HG03460 (cell line): ENCODE data around the gene CCDC89.
A peak's percentile ranks its signal among the peaks of the same experiment; 100 is the strongest.
"Not testable (repeated sequence)": the region's sequence is repeated elsewhere in the genome, so short reads cannot be mapped to it uniquely, and the experiment has no call there.

Experiments
- ATAC-seq: cut with Tn5 transposase; IDR thresholded peaks from one replicate; pipeline ENCODE4 v1.9.1; 2021; ENCODE audit not compliant: unreplicated experiment

Gene CCDC89

GRCh38 chr11:85694385-85694980 lies 8.5 kb upstream of the CCDC89 start:
- ATAC-seq, result no peak

GRCh38 chr11:85685125-85685819 lies 723 bp downstream of the CCDC89 start:
- no peak for ATAC-seq

- peak; percentile 83 for ATAC-seq
Observed at GRCh38 chr11:85682330-85683305, 3.4 kb downstream of the CCDC89 start.

DNA sequence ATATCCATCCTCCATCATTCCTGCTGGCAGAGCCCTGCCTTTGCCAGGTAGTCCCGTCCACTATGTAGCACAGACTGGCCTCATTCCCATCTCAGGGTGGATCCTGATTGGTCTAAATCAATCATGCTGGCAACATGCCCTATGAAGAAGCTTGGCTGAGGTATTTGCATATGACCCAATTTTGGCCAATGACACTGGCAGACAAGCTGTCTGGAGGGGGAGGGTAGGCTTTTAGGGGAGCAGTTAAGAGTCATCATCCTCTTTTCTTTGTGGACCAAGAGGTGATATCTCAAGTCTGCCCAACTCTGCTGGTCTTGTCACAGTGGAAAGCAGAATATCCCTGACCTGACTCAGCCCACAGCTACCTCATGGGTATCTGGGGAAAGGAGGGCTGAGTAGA lies 5.1 kb downstream of the CCDC89 start:
- no peak for ATAC-seq

DNA sequence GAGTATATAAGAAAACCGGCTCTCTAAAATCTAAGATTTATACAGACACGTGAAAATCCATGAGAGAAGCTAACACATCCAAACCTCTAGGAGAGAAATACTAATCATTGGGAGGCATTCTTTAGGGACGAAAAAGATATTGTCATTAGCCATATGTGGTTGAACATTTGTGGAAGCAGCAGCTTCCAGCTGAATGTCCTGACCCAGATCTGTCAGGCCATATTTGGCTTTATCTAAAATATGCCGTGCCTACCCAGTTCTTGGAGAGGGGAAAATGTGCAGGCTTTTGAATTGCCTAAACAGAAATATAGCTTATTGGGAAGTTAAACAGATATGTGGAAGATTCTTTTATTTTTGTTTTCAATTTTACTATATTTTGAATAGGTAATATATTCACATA lies 6.4 kb downstream of the CCDC89 start:
- ATAC-seq, result no peak

- ATAC-seq, result no peak
Observed at GRCh38 chr11:85673393-85673792, 12.6 kb downstream of the CCDC89 start.

GRCh38 chr11:85672105-85672902 lies 13.7 kb downstream of the CCDC89 start:
- ATAC-seq, result no peak

GRCh38 chr11:85670949-85671663 lies 14.9 kb downstream of the CCDC89 start:
- not testable (repeated sequence) for ATAC-seq

DNA sequence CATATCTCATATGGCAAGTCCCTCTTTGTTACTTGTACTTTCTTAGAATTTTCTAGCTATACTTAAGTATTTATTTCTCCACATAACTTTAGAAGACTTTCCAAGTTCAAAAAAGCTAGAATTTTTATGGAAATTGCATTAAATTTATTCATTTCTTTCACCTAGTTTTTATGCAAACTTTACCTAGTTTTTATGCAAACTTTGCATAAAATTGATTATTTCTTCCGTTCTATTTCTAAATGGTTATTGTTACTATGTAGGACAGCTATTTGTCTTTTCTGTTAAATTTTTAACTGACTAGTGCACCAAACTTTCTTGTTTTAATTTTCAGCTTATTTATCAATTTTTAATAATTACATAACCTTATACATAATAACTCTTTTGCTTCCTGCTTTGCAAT lies 17.8 kb downstream of the CCDC89 start:
- no peak for ATAC-seq

DNA sequence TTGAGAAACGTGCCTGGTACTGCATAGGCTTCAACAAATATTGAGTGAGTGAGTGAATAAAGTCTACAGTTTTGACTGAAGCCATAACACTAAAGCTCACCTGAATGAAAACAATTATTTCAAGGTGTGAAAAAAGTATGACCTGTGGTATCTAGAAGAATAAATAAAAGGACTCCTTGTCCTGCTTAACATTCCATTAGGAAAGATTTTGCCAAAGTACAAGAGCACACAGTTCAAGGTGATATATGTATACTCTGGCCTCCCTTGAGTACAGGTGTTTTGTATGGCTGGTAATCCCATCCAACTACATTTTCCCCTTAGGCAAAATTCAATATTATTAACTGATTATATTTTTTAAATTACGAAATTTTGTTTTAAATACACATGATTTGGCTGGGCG lies 19.3 kb downstream of the CCDC89 start:
- ATAC-seq, result no peak

- ATAC-seq, result no peak
Observed at GRCh38 chr11:85665733-85666132, 20.3 kb downstream of the CCDC89 start.

DNA sequence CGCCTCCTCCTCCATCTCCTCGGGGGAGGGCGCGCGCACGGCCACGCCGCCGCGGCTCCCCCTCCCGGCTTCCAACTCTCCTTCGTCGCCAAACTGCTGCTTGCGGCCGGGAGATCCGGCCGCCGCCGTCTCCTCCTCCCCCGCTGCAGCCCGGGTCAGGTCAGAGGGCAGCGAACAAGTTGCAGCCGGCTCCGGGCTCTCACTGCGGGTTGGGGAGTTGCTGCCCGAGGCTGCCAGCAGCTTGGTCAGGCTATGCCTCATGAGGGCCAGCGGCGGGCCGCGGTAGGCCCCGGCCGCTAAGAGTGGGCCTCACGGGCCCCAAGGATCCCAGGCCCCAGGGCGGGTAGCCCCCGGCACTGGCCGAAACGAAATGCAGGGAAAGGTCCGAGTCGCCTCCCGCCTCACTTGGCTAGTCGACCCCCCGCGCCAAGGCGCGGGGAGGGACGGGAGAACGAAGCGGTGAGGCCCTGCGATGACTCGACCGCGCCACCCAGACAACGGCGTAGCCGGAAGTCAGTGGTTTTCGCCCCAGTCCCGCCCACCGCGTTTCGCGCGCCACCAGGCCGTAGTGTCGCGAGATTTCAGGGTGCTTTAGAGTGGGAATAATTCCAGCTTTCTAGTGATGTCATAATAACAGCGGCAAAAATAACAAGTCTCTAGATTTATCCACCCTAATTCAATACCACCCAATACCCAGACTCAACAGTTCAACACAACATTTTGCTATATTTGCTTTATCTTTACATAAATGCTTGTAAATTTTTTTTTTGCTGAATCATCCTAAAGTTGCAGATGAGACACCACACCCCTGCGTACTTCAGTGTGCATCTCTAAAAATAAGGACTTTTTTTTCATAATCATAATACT lies 21.1 kb downstream of the CCDC89 start, which contains the start of gene CREBZF:
Gene CREBZF (minus strand): TSS at position 515 of the 867 bp plus-strand sequence. CDS start 254 bp downstream, at position 261.
- ATAC-seq, result peak; percentile 86

- ATAC-seq, result peak; percentile 72
Observed at GRCh38 chr11:85663753-85664614, 22.0 kb downstream of the CCDC89 start.

- no peak for ATAC-seq
Observed at GRCh38 chr11:85663080-85663752, 22.8 kb downstream of the CCDC89 start.

DNA sequence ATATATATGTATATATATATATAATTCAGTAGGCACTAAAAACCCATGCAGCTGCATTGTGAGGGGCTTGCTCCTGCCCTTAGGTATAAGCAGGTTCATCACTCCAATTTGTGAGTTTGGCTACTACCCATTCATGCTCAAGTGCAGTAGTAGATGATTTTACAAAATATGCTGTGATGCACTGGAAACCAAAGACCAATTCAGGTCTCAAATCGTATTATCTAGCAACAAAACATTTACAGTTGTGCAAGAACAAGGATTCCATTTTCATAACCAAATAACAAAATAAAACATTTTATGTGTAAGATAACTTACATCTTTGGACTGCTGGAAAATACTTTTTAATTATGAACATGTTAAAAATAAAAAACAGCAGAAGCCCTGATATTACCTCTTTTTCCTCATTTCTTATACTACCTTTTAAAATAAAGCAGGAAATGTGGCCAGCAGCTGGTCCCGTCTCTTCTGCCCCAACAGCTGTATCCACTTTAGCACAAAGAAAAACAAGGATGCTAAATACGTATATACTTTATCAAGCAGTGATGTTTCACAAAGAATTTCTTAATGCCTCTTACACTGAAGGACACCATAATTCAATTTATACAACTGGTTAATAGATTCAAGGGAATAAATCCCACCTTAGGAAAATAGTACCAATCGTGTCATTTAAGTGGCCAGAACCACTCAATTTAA lies 23.9 kb downstream of the CCDC89 start:
- ATAC-seq, result no peak

DNA sequence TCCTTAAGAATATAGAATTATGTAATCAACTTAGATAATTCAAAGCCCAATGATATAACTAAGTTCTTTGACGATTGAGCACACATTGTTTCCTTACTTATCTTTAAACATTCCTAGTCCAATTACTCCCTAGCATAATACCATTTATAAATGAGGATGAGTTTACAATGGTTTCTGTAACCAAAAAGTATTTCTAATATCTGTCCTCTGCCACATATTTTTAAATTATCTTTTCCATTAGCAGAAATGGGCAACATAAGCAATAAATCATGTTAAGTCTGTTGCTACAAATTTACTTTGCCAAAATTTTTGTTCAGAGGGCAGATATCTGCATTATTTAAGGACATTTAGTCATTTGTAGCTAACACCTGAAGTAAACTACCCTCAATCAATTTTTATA lies 27.8 kb downstream of the CCDC89 start:
- no peak for ATAC-seq

- no peak for ATAC-seq
Observed at GRCh38 chr11:85656777-85657176, 29.2 kb downstream of the CCDC89 start.
